GM12874 (cell line): ENCODE results near the gene NAGA.

Source experiments
- CTCF ChIP-seq: IDR thresholded peaks from 2 replicates; pipeline ENCODE4 v1.5.1; 2011; ENCODE audit warnings: low read depth, mild to moderate bottlenecking, control low read depth, low read length, moderate library complexity; ENCODE audit not compliant: insufficient read depth

Gene NAGA

GRCh38 chr22:42065438-42066125, 5.0 kb downstream of the NAGA start:
- no peak for TF ChIP-seq CTCF

GRCh38 chr22:42064629-42065028, 6.0 kb downstream of the NAGA start:
- TF ChIP-seq CTCF: no peak

- no peak for TF ChIP-seq CTCF
These were observed 8.0 kb downstream of the NAGA start for GRCh38 chr22:42062506-42063170.

GRCh38 chr22:42061041-42061440, 9.6 kb downstream of the NAGA start:
- TF ChIP-seq CTCF: no peak

DNA sequence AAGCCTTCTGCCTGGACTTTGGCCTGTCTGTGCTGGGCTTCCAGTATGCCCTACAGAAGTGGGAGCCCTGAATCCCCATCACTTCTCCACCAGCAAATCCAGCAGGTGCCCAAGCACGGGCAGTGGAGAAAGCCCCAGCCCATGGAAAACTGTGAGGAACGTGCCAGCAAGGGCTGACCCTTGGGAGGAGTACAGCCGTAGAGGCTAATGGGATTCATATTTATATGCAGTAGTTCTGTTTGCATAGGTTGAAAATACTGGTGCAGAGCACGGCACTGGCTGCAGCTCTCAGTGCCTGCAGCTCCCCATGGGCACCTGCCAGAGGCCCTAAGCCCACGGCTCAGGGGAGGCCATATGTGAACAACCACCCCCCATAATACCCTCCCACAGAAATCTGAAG, 10.1 kb downstream of the NAGA start:
- TF ChIP-seq CTCF: no peak

GRCh38 chr22:42056757-42057511, 13.7 kb downstream of the NAGA start:
- TF ChIP-seq CTCF: no peak

GRCh38 chr22:42052765-42053164, 17.8 kb downstream of the NAGA start:
- TF ChIP-seq CTCF: no peak
